Ovary (tissue), 9 donors: ENCODE measurements around the gene PCDHGA5. TPM values are rescaled to one million over a fixed set of nuclear protein-coding genes. Genes with fewer than 3 reads are reported as not detected.

Experiments used
- DNase-seq, 5 donors: peaks; one replicate each; pipeline ENCODE4 v3.0.0-alpha.2; 2019 to 2020
- H3K27ac ChIP-seq, 2 donors: fragments of 200-600 bp; one replicate each; pipeline versions ENCODE4 v1.5.1 to v1.8.0; 2019 to 2022
- H3K27me3 ChIP-seq: fragments of 200-600 bp; one replicate; pipeline ENCODE4 v1.8.0; 2022
- H3K36me3 ChIP-seq: fragments of 200-600 bp; sonication (generic); one replicate; pipeline ENCODE4 v1.5.1; 2019
- H3K4me1 ChIP-seq: one replicate; pipeline ENCODE4 v1.8.1; 2013; ENCODE audit warnings: mild to moderate bottlenecking, moderate library complexity; ENCODE audit not compliant: insufficient read depth
- H3K4me3 ChIP-seq: fragments of 200-600 bp; sonication (generic); one replicate; pipeline ENCODE4 v1.5.1; 2017
- H3K9me3 ChIP-seq, 2 donors: fragments of 200-600 bp in 1 of 2; sonication (generic) in 1 of 2; one replicate each; pipeline versions ENCODE4 v1.5.1 to v1.8.1; 2013 to 2019; ENCODE audit warnings: mild to moderate bottlenecking in 1 of 2, moderate library complexity in 1 of 2
- CTCF ChIP-seq, 3 donors: fragments of 450-650 bp in 2 of 3; fragments of 200-600 bp in 1 of 3; IDR thresholded peaks; one replicate each; pipeline versions ENCODE4 v1.5.1 to v1.8.0; 2016 to 2022; ENCODE audit warnings: antibody characterized with exemption in 3 of 3, mild to moderate bottlenecking in 1 of 3
- EP300 ChIP-seq: sonication (generic); formaldehyde crosslinking; IDR thresholded peaks from one replicate; pipeline ENCODE4 v1.6.1; 2017; ENCODE audit warnings: antibody characterized with exemption
- POLR2A ChIP-seq: fragments of 450-650 bp; IDR thresholded peaks from one replicate; pipeline ENCODE4 v1.6.1; 2017; ENCODE audit warnings: antibody characterized with exemption, mild to moderate bottlenecking, moderate library complexity
- WGBS, 3 donors: extraction: QIAGEN DNeasy Blood & Tissue Kit in 1 of 3; methylation state at CpG; one replicate each; pipeline versions ENCODE4 v1.1.5 to v1.1.7; 2013 to 2017; 5-methylcytosine and 5-hydroxymethylcytosine counted together
- intact Hi-C, 4 donors: fragments of 100-400 bp; cut with DNase I; formaldehyde crosslinking; loops; one replicate each; pipeline versions ENCODE4 v1.11.0 to v1.15.1; 2022 to 2023
- polyA plus RNA-seq, 2 donors: library from polyadenylated mRNA; stranded (reverse); fragments of 200-250 nt in 1 of 2; fragments of 350-450 nt in 1 of 2; fragmentation: Illumina TruSeq in 1 of 2; extraction: RNeasy Lipid Tissue Mini Kit (QIAGEN cat#74804) in 1 of 2; gene quantifications; one replicate each; pipeline ENCODE4 v1.2.3, GENCODE V29; 2013 to 2014
- total RNA-seq, 7 donors: library from RNA; depleted of rRNA in 2 of 7; stranded (reverse); fragments of >200 nt in 2 of 7; fragmentation: NEBNext Ultra II Directional in 3 of 7; extraction: Animal tissue kit (Norgen Biotek cat#: 25700) in 3 of 7; gene quantifications; one replicate each; pipeline versions ENCODE4 v1.1.0 to v1.2.4, GENCODE V29; 2016 to 2023
- donor health status: DM: no; HTN: no; CAD: no; lungs with moderate emphysema.
- donor health status: DM: no; HTN: no; CAD: no.
- donor health status: Bipolar disorder and iron deficiency.
- donor health status: DM: yes; HTN: yes; CAD: no.
- donor health status: DM: no; HTN: no; CAD: no.
- donor health status: DM: yes; HTN: yes; CAD: no.

PCDHGA5 gene
- total and polyA plus RNA-seq, 9 donors = 1.7 to 9.5 (median 4.5) TPM

DNA sequence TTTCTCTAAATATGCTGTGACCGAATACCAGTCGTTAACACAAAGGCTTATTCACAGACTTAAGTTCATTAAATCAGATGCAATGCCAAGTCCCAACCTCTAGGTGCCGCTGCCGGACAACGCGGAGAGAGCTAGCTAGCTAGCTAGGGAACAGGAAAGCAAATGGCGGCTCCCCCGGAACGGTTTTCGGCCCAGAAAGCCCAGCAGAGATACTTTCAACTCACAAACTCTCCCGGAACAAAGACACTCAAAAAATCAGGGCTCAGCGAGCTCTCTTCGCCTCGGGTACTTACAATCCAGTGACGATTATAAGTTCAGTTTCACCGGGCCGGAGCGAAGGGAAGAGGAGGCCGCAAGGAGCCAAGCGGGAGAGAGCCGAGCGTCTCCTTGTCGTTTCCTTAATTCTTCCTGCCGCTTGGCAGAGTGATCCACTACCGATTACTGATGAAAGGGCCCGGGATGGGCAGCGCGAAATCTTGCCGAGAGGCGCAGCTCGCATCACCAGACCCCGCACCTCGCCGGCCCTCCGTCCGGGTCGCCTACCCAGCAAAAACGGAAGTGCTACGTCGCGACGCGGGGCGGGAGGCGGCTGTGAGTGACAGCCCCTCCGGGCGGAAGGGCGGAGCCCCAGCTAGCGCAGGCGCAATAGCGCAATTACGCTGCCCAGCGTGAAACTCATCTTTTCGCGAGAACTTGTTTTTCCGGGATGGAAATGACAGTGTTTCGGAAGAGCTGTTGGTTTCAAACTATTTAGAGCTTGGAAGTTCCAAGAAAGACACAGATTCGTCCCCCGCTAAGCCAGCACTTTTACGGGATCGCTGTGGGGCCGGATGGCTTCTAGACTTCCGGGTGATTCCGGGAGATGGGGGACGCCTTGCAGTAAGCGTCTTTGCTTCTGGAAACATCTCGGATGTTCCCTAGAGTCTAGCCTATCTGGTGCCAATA is 43.5 kb upstream of the PCDHGA5 start, which contains the start of gene TAF7:
TSS of gene TAF7 (minus strand) at position 560 of the 945 bp plus-strand sequence. CDS start 740 bp downstream, outside the sequence.
- WGBS, 3 donors = 1 to 2% (median 1%) methylated on average over 67 of the region's 67 CpGs
- H3K27me3 ChIP-seq = no peaks in the 10 kb centered on the region
- peaks cover 16 to 37% of the 10 kb centered on the region in 2 donors for H3K9me3 ChIP-seq
- no peaks in the 10 kb centered on the region for H3K36me3 ChIP-seq
- H3K27ac ChIP-seq = peak within 1 kb of the TSS; percentile 85 to 99
- H3K4me3 ChIP-seq = peak within 1 kb of the TSS; percentile 84
- peaks cover 3% of the 10 kb centered on the region for H3K4me1 ChIP-seq
- intact Hi-C loops = loop anchor here in 2 of 4 donors (5.0 to 10.0 kb wide), 2 partner anchors 234 to 242 kb away; no protein-coding TSS in a partner anchor
- TF ChIP-seq EP300 = peak; percentile 37
- TF ChIP-seq POLR2A = peak; percentile 98
- peak; percentile 61 to 84 (median 66) for TF ChIP-seq CTCF (IDR thresholded peaks at IDR 0.05)
- DNase-seq = peak; percentile 92 to 95 (median 95)

GRCh38 chr5:141322261-141322660 is 41.7 kb upstream of the PCDHGA5 start:
- H3K27ac ChIP-seq = no peak overlapping the region
- WGBS, 3 donors = 87 to 92% (median 91%) methylated on average over 3 of the region's 3 CpGs
- no peak overlapping the region for H3K4me3 ChIP-seq
- peaks cover 3% of the 10 kb centered on the region for H3K4me1 ChIP-seq
- no peaks in the 10 kb centered on the region for H3K27me3 ChIP-seq
- intact Hi-C loops = loop anchor here in 2 of 4 donors (5.0 to 10.0 kb wide), 2 partner anchors 233 to 240 kb away; no protein-coding TSS in a partner anchor
- TF ChIP-seq EP300 (no peak), POLR2A (no peak), CTCF (IDR thresholded peaks at IDR 0.05) (no peak)
- no peaks in the 10 kb centered on the region for H3K36me3 ChIP-seq
- no peak for DNase-seq
- H3K9me3 ChIP-seq = peaks cover 15 to 27% of the 10 kb centered on the region in 2 donors

DNA sequence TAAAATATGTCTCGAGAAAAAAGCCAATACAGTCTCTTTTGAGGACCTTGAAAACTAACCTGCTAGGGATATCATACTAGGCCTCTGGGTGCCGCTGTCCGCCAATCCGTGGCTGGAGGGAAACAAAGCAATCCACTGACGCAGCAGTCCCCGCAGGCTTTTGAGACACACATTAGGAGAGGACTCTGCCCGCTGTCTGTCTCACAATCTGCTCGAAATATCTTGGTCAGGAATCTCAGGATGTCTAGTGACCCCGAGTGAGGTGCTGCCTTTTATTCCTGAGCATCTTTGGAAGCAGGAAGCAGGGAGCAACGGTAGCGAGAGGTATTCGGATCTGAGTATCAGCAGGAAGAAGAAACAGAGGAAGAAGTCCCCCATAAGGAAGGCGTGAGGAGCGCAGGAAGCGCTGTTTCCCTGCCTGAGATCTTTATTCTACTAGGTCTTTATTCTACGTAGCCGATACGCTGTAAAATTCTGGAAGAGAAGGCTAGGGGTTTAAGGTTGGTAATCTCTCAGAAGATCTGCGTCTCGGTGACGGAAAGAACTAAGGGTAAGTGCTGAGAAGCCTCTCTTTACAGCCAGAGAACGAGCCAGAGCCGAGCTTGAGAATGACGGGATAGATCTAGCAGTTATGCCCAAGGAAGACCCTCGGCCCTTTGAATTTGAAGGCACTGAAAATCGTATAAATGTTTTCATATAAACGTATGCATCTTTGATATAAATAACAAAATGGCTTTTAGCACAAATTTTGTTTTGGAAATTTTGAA is 37.7 kb upstream of the PCDHGA5 start:
- no peak overlapping the region for H3K27ac ChIP-seq
- peak; percentile 37 to 66 (median 62) for DNase-seq
- intact Hi-C loops = loop anchor here in 1 of 4 donors (10.0 kb wide), 1 partner anchor 229 kb away; no protein-coding TSS in a partner anchor
- H3K9me3 ChIP-seq = peaks cover 0 to 23% of the 10 kb centered on the region in 2 donors
- H3K4me1 ChIP-seq = peaks cover 1% of the 10 kb centered on the region
- H3K27me3 ChIP-seq = no peaks in the 10 kb centered on the region
- H3K36me3 ChIP-seq = no peaks in the 10 kb centered on the region
- no peak for TF ChIP-seq EP300
- TF ChIP-seq CTCF (IDR thresholded peaks at IDR 0.05) = peak in 1 of 3 donors; percentile 11
- peak; percentile 30 for TF ChIP-seq POLR2A
- H3K4me3 ChIP-seq = peak overlapping the region; percentile 27
- 9 to 15% (median 13%) methylated on average over 27 of the region's 27 CpGs for WGBS, 3 donors

- DNase-seq = no peak
- Histone ChIP-seq H3K36me3 (no peaks in the 10 kb centered on the region), H3K4me3 (no peak overlapping the region), H3K9me3 (peaks cover 0 to 39% of the 10 kb centered on the region in 2 donors), H3K27ac (no peak overlapping the region), H3K27me3 (no peaks in the 10 kb centered on the region), H3K4me1 (no peaks in the 10 kb centered on the region)
- 76 to 86% (median 80%) methylated on average over 8 of the region's 8 CpGs for WGBS, 3 donors
- intact Hi-C loops = loop anchor here in 1 of 4 donors (10.0 kb wide), 1 partner anchor 227 kb away; no protein-coding TSS in a partner anchor
- TF ChIP-seq EP300 (no peak), POLR2A (no peak), CTCF (IDR thresholded peaks at IDR 0.05) (no peak)
These were observed 35.7 kb upstream of the PCDHGA5 start for GRCh38 chr5:141328231-141328630.
